Thyroid gland (tissue), 4 donors: ENCODE results near the gene ADPRS.

Experiments used
- CTCF ChIP-seq, 6 experiments: fragments of 200-600 bp in 3 of 6; fragments of 450-650 bp in 3 of 6; sonication (generic) in 3 of 6; IDR thresholded peaks; one replicate each; pipeline ENCODE4 v1.5.1; 2016 to 2019; ENCODE audit warnings: antibody characterized with exemption in 6 of 6, mild to moderate bottlenecking in 2 of 6, inconsistent platforms in 1 of 6, moderate library complexity in 1 of 6
- POLR2A ChIP-seq, 2 donors: fragments of 450-650 bp; IDR thresholded peaks; one replicate each; pipeline ENCODE4 v1.6.1; 2017; ENCODE audit warnings: antibody characterized with exemption in 2 of 2, mild to moderate bottlenecking in 2 of 2, moderate library complexity in 1 of 2

GRCh38 chr1:36135330-36135667 lies 46.6 kb downstream of the ADPRS start:
- TF ChIP-seq POLR2A (IDR thresholded peaks at IDR 0.05) (no peak), CTCF (IDR thresholded peaks at IDR 0.05) (no peak)
